Measurements from ENCODE around the gene FRMD4B.

GRCh38 chr3:69189487-69189886, 196.4 kb downstream of the FRMD4B start:
- TF ChIP-seq EZH2 (IDR thresholded peaks at IDR 0.05), result no peak
- TF ChIP-seq POLR2AphosphoS5 (IDR thresholded peaks at IDR 0.05; ENCODE audit: borderline replicate concordance, low read depth, low read length), result no peak
- TF ChIP-seq FOXP2 (optimal IDR thresholded peaks at IDR 0.05; ENCODE audit: control extremely low read depth, extremely low read length, insufficient read depth), result no peak

Measured in SK-N-MC (cell line).